B cell (primary cell): Measurements from ENCODE around the gene TMEM109. TPM values are rescaled to one million over a fixed set of nuclear protein-coding genes. Genes with fewer than 3 reads are reported as not detected.

ENCODE experiments used
- ATAC-seq: fragments of 200-7000 bp; cut with Tn5 transposase; one replicate; pipeline ENCODE4 v1.10.0; 2021; ENCODE audit warnings: low read depth, mild to moderate bottlenecking, moderate number of reproducible peaks, moderate library complexity
- CTCF ChIA-PET: fragments of 350-600 bp; sonication (Branson Sonifier 250); formaldehyde crosslinking; loops from one replicate; lab custom pipeline; 2021; ENCODE audit warnings: antibody characterized with exemption, inconsistent platforms; lab: Charles Lee
- POLR2A ChIA-PET: fragments of 350-600 bp; sonication (Branson Sonifier 250); formaldehyde crosslinking; loops from one replicate; lab custom pipeline; 2021; ENCODE audit warnings: antibody characterized with exemption; lab: Charles Lee
- DNase-seq: peaks from one replicate; pipeline ENCODE4 v3.0.0; 2013
- H2AFZ ChIP-seq: 2 replicates; pipeline ENCODE4 v1.6.1; 2012; ENCODE audit warnings: mild to moderate bottlenecking, low read depth, low read length; ENCODE audit not compliant: insufficient read depth, poor library complexity, severe bottlenecking
- H3K27ac ChIP-seq, 2 donors: 1 replicate in 1 of 2; 2 replicates in 1 of 2; pipeline ENCODE4 v1.5.1; 2012 to 2013; ENCODE audit warnings: low read length in 2 of 2, mild to moderate bottlenecking in 2 of 2, moderate library complexity in 1 of 2
- H3K27me3 ChIP-seq, 4 experiments: fragments of 200-600 bp in 1 of 4; sonication (generic) in 1 of 4; replicated peaks in 1 of 4; 1 replicate in 2 of 4; 2 replicates in 2 of 4; pipeline versions ENCODE4 v1.6.1 to v1.7.0; 2013 to 2016; ENCODE audit warnings: low read length in 3 of 4, mild to moderate bottlenecking in 2 of 4, mixed read lengths in 1 of 4, moderate library complexity in 1 of 4; ENCODE audit not compliant: insufficient read depth in 4 of 4, control insufficient read depth in 3 of 4; ENCODE audit errors: control extremely low read depth in 1 of 4
- H3K36me3 ChIP-seq, 2 experiments: replicated peaks in 1 of 2; 1 replicate in 1 of 2; 2 replicates in 1 of 2; pipeline versions ENCODE4 v1.6.1 to v1.7.1; 2013; ENCODE audit warnings: low read length in 1 of 2; ENCODE audit not compliant: insufficient read depth in 2 of 2, control insufficient read depth in 1 of 2; ENCODE audit errors: control extremely low read depth in 1 of 2, extremely low read depth in 1 of 2
- H3K4me1 ChIP-seq, 2 donors: fragments of 200-600 bp in 1 of 2; sonication (generic) in 1 of 2; 1 replicate in 1 of 2; 2 replicates in 1 of 2; pipeline versions ENCODE4 v1.5.1 to v1.6.1; 2013 to 2017; ENCODE audit warnings: low read length in 2 of 2; ENCODE audit not compliant: control insufficient read depth in 2 of 2, insufficient read depth in 2 of 2
- H3K4me2 ChIP-seq: replicated peaks from 2 replicates; pipeline ENCODE3; 2012; ENCODE audit warnings: mild to moderate bottlenecking, low read depth, low read length; ENCODE audit not compliant: poor library complexity, severe bottlenecking
- H3K4me3 ChIP-seq, 5 experiments: fragments of 200-600 bp in 1 of 5; sonication (generic) in 1 of 5; 1 replicate in 3 of 5; 2 replicates in 2 of 5; pipeline versions ENCODE4 v1.5.1 to v1.7.0; 2011 to 2016; ENCODE audit warnings: low read length in 4 of 5, mild to moderate bottlenecking in 4 of 5, low read depth in 2 of 5, control low read depth in 1 of 5, moderate library complexity in 1 of 5; ENCODE audit not compliant: insufficient read depth in 1 of 5; ENCODE audit errors: control extremely low read depth in 1 of 5, extremely low read depth in 1 of 5
- H3K79me2 ChIP-seq: fragments of 200-600 bp; sonication (generic); one replicate; pipeline ENCODE4 v1.6.0; 2016; ENCODE audit warnings: low read length; ENCODE audit not compliant: control insufficient read depth, insufficient read depth
- H3K9ac ChIP-seq: fragments of 200-600 bp; sonication (generic); 2 replicates; pipeline ENCODE4 v1.6.1; 2017; ENCODE audit warnings: mild to moderate bottlenecking, low read length, moderate library complexity
- H3K9me3 ChIP-seq, 3 donors: one replicate each; pipeline versions ENCODE4 v1.6.1 to v1.7.1; 2013; ENCODE audit warnings: low read length in 2 of 3; ENCODE audit not compliant: control insufficient read depth in 2 of 3, insufficient read depth in 1 of 3; ENCODE audit errors: control extremely low read depth in 1 of 3
- H4K20me1 ChIP-seq: 2 replicates; pipeline ENCODE4 v1.6.0; 2012; ENCODE audit warnings: mild to moderate bottlenecking, low read length; ENCODE audit not compliant: insufficient read depth, control insufficient read depth, poor library complexity, severe bottlenecking
- H3K27ac Mint-ChIP-seq: one replicate; pipeline ENCODE4 v1.8.0; 2021; ENCODE audit warnings: mixed read lengths
- H3K27me3 Mint-ChIP-seq: one replicate; pipeline ENCODE4 v1.8.0; 2021; ENCODE audit warnings: mixed read lengths
- H3K4me1 Mint-ChIP-seq: one replicate; pipeline ENCODE4 v1.8.0; 2021; ENCODE audit warnings: mixed read lengths
- H3K4me3 Mint-ChIP-seq: one replicate; pipeline ENCODE4 v1.8.0; 2021; ENCODE audit warnings: mixed read lengths
- H3K9me3 Mint-ChIP-seq: one replicate; pipeline ENCODE4 v1.8.0; 2022; ENCODE audit warnings: mixed read lengths; ENCODE audit not compliant: insufficient read depth
- EZH2 ChIP-seq: IDR thresholded peaks from 2 replicates; pipeline ENCODE4 v1.6.1; 2012; ENCODE audit warnings: borderline replicate concordance, low read depth, mild to moderate bottlenecking, moderate library complexity, low read length; ENCODE audit not compliant: insufficient read depth, poor library complexity, severe bottlenecking
- WGBS: methylation state at CpG from one replicate; pipeline ENCODE4 v1.1.5; 2013; ENCODE audit warnings: missing lambda C conversion rate; ENCODE audit not compliant: insufficient coverage; 5-methylcytosine and 5-hydroxymethylcytosine counted together
- intact Hi-C: fragments of 100-400 bp; cut with micrococcal nuclease; formaldehyde crosslinking; loops from one replicate; pipeline ENCODE4 v1.10.0; 2022
- polyA plus RNA-seq: library from polyadenylated mRNA; depleted of rRNA; stranded (reverse); fragments of >200 nt; gene quantifications from 2 replicates; pipeline ENCODE4 v1.2.3, GENCODE V29; 2012
- total RNA-seq, 2 donors: library from RNA; stranded (reverse); fragments of 120-200 nt in 1 of 2; gene quantifications; 1 replicate in 1 of 2; 2 replicates in 1 of 2; pipeline versions ENCODE4 v1.2.3 to v1.2.4, GENCODE V29; 2013 to 2022
- TF ChIP-seq, protein P1 (sequence below): fragments of 200-600 bp; IDR thresholded peaks from one replicate; pipeline ENCODE4 v1.8.0; 2022; ENCODE audit warnings: antibody characterized with exemption, mild to moderate bottlenecking

The TMEM109 gene
- total and polyA plus RNA-seq, 2 donors (not counting 1 experiment from before 2014, with no cell fraction given): 32.0 to 99.4 TPM

DNA sequence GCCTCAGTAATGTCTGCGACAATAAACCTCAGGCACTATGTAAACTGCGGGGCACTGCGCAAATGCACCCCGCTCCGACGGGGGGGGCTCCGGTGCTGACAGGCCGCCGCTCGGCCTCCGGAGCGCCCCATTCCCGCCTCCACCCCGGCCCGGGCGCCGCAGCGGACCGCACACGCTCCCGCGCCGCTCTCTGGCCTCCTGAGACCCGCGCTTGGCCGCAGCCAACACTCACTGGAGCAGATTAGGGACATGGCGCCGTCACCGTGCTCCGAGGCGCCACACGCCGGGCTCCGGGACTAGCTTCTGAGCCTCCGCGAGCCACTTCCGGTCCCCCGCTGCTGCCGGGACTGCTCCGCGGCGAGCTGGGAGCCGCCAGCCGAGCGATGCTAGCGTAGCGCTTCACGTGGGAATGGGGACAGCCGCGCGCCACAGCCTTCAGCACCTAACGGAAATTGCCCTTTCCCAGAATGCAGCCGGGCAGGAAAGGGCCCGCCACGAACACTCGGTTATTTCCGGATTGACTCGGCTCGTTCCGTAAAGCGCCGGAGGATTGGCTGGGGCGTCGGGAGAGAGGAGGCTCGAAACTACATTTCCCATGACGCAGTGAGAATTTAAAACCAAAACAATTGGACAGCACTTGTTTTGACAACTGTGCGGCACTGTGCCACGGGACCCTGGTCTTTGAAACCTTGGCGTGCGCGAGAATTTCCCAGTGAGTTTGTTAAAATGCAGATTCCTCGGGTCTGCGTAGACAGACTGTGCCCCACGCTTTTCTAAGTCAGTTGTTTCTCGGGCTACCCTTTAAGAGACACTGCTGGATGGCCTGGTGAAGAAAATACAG, 7.6 kb upstream of the TMEM109 start, which contains the start of gene PRPF19:
Gene PRPF19, minus strand, starts transcription at position 454 of the 841 bp plus-strand sequence. Its CDS starts 203 bp downstream, at position 251.
- Mint-ChIP-seq H3K27ac (peak within 1 kb of the TSS; percentile 97), H3K27me3 (no peaks in the 10 kb centered on the region), H3K4me1 (peaks cover 65% of the 10 kb centered on the region), H3K9me3 (no peaks in the 10 kb centered on the region), H3K4me3 (peak within 1 kb of the TSS; percentile 92)
- intact Hi-C loops: loop anchor here (1.0 to 2.0 kb wide), 3 partner anchors 9 to 255 kb away; partner anchors contain the start of genes SLC15A3 and VPS37C
- under 1% methylated on average over 75 of the region's 75 CpGs for WGBS
- Histone ChIP-seq H3K36me3 (peaks cover 2 to 26% of the 10 kb centered on the region in 2 experiments), H3K4me1 (peaks cover 47 to 51% of the 10 kb centered on the region in 2 donors), H3K27me3 (no peaks in the 10 kb centered on the region), H3K4me3 (peak within 1 kb of the TSS; percentile 72 to 98 (median 81)), H3K9ac (peak within 1 kb of the TSS; percentile 89), H3K4me2 (peak within 1 kb of the TSS; percentile 94), H3K27ac (peak within 1 kb of the TSS; percentile 80 to 83), H4K20me1 (peaks cover 41% of the 10 kb centered on the region), H2AFZ (peak within 1 kb of the TSS; percentile 89), H3K9me3 (no peaks in the 10 kb centered on the region), H3K79me2 (peaks cover 40% of the 10 kb centered on the region)
- ATAC-seq (peak; percentile 89), DNase-seq (peak; percentile 98)
- ChIA-PET POLR2A (interaction anchor here (0.7 to 0.9 kb wide), 3 partner anchors 9 to 137 kb away, joined by 3 read pairs; no protein-coding TSS in a partner anchor), CTCF (interaction anchor here (1.3 to 10.2 kb wide), 4 partner anchors 10 to 281 kb away, joined by 3 to 129 read pairs (median 8); partner anchors contain the start of gene TMEM109)
- TF ChIP-seq, protein P1, sequence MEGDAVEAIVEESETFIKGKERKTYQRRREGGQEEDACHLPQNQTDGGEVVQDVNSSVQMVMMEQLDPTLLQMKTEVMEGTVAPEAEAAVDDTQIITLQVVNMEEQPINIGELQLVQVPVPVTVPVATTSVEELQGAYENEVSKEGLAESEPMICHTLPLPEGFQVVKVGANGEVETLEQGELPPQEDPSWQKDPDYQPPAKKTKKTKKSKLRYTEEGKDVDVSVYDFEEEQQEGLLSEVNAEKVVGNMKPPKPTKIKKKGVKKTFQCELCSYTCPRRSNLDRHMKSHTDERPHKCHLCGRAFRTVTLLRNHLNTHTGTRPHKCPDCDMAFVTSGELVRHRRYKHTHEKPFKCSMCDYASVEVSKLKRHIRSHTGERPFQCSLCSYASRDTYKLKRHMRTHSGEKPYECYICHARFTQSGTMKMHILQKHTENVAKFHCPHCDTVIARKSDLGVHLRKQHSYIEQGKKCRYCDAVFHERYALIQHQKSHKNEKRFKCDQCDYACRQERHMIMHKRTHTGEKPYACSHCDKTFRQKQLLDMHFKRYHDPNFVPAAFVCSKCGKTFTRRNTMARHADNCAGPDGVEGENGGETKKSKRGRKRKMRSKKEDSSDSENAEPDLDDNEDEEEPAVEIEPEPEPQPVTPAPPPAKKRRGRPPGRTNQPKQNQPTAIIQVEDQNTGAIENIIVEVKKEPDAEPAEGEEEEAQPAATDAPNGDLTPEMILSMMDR: no peak
- TF ChIP-seq EZH2: no peak
